Umbilical cord (tissue), 2 donors: ENCODE measurements around the gene PITX3. TPM values are rescaled to one million over a fixed set of nuclear protein-coding genes. Genes with fewer than 3 reads are reported as not detected.
A peak's percentile ranks its signal among the peaks of the same experiment; 100 is the strongest.

Experiments
- DNase-seq: peaks from one replicate; pipeline ENCODE4 v3.0.0-alpha.2; 2015; ENCODE audit warnings: low spot score
- total RNA-seq: library from RNA; depleted of rRNA; stranded (reverse); fragments of >200 nt; gene quantifications from one replicate; pipeline ENCODE4 v1.2.3, GENCODE V29; 2014; ENCODE audit warnings: low replicate concordance; ENCODE audit not compliant: insufficient read depth

PITX3 gene
- not detected for total RNA-seq

DNA sequence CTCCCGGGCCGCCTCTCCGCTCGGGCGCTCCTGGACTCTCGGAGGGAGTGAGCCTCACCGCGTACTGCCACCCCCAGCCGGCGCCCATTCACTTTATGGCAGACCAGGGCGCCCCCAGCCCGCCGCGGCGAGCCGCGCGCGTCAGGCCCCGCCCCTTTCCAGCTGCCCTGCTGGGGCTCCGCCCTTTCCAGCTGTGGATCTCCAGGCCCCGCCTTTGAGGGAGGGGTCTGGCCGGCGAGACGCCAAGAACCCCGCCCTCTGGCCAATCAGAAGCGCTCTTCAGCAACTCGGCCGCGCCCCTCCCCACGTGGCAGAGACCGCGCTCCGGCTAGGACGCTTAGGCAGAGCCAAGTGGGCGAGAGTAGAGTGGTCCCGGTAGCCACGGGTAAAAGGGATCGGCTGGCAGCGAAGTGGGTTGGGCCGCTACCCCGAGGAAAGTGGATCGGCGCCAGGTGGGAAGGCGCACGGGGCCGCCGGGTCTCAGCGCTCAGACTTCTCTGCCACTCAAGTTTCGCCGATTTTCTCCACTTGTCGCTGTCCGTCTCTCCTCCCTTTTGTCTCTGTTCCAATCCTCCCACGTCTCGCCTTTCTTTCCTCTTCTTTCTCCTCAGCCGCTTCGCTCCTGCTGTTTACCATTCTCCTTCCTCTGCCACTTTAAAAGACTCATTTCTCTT lies at the start of gene PITX3:
Gene PITX3, minus strand, starts transcription at position 69 of the 674 bp plus-strand sequence. CDS start 9,432 bp downstream, outside the sequence.
- peak; percentile 96 for DNase-seq

DNA sequence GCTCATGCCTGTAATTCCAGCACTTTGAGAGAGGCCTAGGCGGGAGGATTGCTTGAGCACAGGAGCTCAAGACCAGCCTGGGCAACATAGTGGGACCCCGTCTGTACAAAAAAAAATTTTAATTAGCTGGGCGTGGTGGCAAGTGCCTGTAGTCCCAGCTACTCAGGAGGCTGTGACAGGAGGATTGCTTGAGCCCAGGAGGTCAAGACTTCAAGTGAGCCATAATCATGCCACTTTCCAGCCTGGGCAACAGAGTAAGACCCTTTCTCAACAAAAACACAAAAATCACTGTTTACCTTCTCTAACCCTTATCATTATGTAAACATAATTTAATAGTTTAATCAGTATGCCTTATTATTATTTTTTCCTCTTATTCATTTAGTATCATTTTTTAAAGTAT lies 48.5 kb upstream of the PITX3 start:
- DNase-seq = no peak

DNA sequence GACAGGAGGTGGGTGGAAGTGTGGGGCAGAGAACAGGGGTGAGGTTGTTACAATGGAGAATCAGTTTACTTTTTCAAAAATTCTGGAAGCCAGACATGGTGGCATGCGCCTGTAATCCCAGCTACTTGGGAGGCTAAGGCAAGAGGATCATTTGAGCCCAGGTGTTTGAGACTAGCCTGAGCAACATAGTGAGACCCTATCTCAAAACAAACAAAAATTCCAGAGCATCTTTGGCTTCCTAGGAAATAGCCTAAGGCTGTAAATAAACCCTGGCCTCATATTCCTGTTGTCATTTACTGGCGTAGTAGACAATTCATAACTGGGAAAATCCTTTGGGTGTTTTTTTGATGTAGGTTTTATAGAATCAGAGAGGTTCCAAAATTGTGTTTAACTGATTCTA lies 48.0 kb upstream of the PITX3 start:
- DNase-seq = no peak

DNA sequence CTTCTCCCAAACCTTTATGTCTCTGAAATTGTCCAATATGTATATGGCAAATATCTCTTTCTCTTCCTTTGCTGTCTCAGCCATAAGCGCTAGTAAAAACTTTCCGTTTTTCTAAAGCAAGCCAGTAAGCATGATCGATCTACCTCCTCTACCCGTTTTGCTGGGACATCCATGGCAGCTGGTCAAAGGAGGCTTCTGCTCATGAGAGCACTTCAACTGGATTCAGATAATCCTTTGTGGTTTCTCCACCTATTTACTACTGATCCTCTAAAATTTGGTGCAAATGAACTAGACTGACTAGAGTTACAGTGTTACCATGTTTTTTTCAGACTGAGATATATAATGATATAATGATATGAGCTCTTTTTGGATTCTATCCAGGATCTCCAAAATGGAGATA lies 46.7 kb upstream of the PITX3 start:
- DNase-seq = no peak

DNA sequence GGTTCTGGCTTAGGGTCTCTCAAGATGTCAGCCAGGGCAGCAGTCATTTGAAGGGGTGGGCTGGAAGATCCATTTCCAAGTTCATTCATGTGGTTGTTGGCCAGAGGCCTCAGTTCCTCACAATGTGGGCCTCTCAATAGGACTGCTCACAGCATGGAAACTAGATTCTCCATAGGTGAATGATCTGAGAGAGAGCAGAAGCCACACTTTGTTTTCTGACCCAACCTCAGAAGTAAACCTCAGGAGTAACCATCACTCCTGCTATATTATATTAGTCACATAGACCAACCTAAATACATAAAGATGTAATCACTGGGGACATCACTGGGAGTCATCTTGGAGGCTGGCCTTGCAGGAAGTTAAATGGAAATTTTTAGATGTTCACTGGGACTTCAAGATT lies 46.2 kb upstream of the PITX3 start:
- no peak for DNase-seq

DNA sequence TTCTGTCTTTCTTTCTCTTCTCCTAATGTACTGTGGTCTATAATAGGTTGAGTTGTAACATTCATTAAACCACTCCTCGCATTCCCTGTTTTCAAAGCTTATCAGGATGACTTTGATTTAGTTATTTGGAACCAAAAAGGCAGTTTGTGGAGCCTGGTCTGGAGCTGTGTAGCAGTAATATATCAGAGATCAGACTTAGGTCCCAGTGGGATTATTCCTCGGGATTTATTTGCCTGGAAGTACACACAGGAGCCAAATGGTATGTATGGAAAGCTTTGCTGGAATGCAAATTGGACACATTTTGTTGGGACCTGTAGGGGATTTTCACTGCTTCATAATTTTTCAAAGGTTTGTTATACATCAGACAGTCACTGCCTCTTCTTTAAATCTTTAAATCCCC lies 44.9 kb upstream of the PITX3 start:
- peak; percentile 42 for DNase-seq

DNA sequence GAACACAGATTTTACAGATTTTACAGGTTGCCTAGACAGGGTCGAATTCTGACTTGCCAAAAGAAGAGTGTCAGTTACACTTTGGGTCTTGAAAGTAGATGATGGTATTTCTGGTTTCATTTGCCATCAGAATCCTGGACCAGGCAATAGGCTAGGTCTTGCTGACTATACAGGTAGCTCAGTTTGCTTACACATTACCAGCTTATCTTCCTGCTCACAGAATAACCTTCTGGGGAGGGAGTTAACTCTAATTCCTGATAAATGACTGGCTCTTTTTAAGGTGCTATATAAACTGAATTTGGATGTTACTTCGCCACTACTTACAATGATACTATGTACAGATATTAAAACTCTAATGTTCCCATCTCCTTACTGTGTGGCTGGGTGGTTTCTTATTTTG lies 43.8 kb upstream of the PITX3 start:
- no peak for DNase-seq

DNA sequence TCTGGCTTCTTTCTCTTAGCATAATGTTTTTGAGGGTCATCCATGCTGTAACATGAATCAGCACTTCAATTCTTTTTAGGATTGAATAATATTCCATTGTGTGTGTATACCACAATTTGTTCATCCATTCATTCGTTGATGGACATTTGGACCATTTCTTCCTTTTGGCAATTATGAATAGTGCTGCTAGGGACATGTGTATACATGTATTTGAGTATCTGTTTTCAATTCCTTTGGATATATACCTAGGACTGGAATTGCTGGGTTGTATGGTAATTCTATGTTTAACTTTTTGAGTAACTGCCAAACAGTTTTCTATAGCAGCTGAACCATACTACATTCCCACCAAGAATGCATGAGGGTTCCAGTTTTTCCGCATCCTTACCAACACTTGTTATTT lies 43.2 kb upstream of the PITX3 start:
- no peak for DNase-seq

DNA sequence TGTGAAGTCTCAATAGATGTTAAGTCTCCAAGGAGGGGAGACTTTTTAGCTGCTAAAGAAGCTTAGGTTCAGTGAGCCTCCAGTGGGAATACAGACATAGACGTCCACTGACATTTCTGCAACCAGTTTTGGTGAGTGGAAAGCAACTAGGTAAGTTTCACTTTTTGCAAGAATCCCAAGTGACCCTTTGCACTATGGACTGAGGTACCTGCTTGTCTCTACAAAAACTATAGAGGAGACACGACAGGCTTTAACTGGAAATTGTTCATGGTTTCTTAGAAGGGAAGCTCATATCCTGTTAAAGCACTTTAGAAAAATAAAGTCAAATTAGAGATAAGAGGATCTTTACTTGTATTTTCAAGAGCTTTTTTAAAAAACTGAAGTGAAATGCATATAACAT lies 42.6 kb upstream of the PITX3 start:
- no peak for DNase-seq

DNA sequence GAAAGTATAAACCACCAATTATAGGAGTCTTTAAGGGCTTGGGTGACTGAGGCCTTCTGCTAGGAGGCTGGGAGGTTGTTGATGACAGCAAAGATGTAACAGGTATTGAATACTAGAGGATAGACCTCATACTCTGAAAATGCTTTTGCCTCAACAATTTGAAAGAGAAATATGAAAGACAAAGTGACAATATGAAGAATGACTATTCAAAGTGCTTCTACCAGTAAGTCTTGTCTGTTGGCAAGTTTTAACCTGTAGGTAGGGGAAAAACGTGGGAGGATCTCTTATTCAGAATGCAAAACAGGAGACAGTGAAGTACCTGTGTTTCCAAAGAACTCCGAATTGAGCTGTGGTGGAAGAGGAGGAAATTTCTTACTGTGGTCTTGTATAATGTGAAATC lies 42.2 kb upstream of the PITX3 start:
- peak; percentile 40 for DNase-seq

DNA sequence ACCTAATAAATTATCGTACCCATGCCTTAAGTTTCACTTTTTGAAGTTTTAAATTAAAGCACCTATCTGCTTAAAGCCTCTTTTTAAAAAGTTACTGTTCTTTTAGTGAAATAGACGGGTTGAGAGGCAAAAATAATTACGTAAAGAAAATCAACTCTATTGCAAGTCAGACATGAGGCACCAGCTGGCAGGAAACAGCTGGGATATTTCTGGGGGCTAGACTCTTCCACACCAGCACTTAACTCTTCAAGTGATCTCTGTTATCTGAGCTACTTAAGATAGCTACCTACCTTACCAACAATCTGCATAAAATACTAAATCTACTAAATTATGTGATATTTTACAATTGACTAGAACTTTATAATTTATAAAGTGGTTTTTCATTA lies 39.8 kb upstream of the PITX3 start:
- DNase-seq = peak; percentile 15

DNA sequence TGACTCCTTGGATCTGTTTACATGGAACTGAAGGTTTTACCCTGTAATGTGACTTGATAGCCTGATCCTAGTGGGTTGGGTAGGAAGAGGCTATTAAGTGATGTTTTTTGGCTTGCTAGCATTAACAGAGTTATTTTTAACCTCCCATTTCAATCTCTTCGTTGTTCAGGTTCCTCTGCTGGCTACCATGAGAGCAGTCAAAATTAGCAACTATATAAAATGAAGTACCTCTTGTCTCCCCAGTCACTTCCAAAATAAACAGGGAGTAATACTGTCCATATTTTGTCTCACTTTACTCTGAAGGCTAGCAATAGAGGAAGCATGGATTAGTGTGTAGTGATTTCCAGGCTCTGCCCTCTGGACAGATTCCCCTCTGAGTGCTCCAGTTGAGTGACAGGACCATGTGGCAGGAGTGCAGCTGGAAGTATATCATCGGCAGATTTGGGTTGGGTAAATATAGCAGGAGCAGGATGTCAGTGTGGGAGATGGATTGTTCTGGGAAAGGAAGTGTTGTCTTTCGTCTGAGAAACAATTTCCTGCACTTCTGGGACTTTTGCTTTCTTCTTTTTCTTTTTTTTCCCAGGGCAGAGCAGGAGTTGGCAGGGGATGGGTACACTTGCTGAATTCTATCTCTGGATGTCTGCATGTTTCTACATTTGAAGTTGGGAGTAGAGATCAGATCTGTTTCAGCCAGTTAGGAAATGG lies 39.2 kb upstream of the PITX3 start:
- DNase-seq = peak; percentile 37

DNA sequence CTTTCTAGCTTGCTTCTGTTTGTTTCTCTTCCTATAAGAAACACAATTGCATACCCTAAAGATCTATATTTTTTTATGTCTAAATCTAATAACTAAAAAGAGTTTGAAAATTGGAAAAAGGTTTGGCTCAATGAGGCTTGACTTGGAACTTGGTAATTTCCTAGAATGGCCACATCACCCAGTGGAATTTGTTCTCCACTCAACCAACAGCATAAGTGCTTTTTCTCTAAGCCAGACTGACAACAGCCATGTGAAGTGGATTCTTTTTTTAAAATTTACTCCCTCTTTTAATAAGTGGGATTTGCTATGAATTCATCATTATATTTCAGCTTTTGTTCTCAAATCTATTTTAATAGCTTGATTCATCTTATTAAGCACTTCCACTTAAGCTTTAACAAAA lies 37.8 kb upstream of the PITX3 start:
- DNase-seq = no peak

DNA sequence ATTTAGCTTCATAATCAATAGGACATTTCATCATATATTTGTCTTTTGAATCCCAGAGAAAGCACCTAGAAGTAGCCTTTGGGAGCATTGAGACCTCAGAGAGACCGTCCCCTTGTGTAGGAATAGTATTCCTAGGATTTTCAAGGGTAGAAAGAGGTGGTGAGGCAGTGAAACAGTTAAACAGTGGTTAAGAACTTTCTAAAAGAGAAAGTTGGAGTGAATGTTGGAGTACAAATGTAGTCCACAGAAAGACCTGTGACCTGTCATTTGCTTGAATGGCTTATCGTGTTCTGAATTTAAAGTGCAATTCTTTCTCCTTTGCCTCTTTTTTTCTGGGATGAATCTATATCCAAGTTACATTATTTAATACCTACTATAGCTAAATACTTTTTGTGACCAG lies 34.0 kb upstream of the PITX3 start:
- no peak for DNase-seq

DNA sequence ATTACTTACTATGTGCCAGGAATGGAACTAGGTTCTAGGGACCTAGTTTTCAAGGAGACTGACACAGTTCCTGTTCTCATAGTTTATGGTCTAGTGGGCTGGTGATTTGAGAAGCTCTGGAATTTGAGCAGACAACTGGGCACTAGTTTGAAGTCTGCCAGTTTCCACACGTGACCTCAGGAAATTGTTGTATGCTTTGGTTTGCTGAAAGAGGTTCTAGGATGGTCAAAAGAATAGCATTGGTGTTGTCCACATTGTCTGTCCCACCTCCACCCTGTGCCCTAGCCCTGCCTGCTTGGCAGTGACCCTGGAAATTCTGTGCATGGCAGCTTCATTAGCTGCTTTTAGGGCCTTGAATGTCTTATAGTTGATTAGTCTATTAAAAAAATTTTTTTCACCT lies 32.8 kb upstream of the PITX3 start:
- no peak for DNase-seq

DNA sequence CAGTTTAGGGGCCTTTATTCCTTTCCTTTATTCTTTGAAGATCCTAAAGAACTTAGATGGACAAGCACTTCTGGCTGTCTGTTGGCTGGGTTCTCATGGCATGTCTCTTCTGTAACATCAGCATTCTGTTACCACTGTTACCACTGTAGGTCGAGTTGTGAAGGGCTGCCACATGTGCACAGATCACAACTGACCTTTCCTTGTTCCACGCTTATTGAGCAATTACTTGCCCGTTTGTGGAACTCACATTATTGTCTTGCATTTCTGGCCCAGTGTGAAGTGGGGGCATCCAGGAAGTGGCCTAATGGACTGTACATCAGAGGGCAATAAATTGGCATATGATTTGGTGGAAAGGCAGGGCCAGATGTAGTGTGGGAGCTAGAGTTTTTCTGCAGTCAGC lies 27.7 kb upstream of the PITX3 start:
- no peak for DNase-seq

DNA sequence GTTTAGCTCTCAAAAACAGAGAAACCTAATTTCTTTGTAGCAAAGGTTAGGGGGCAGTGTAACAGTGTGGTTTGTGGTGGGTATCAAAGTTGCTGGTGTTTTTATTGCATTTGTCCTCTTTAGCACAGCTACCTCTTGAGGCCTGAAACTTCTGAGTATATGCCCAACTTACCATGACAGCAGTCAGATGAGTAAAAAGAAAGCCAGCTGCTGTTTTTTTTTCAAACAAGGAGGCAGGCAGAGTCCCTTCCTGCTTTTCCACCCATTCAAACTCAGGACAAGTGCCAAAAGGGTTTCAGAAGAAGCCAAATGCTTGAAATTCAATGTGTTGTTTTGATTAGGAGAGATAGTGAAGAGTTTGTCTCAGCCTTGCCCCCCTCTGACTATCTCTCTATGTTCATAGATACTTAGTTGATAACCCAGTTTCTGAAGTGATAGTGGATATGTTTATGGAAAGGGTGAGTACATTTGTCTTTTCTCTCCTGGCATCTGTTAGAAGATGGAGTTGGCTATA lies 27.1 kb upstream of the PITX3 start:
- DNase-seq = no peak

DNA sequence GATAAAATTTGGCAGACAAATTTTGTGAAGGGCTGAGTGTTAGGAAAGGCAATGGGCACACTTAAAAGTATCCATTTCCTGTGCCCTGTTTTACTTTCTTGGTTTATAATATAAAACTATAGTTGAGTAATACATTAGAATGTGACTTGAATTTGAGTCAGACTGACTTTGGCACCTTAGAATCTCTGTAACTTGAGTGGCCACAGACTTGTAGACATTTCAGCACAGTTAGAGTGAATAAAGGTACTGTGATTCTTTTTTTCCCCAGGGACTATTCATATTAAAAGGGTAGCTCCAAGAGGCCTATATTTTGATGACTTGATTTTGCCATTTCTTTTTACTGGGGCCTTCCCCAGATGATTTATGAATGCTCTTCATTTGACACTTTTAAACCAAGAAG lies 26.4 kb upstream of the PITX3 start:
- no peak for DNase-seq

DNA sequence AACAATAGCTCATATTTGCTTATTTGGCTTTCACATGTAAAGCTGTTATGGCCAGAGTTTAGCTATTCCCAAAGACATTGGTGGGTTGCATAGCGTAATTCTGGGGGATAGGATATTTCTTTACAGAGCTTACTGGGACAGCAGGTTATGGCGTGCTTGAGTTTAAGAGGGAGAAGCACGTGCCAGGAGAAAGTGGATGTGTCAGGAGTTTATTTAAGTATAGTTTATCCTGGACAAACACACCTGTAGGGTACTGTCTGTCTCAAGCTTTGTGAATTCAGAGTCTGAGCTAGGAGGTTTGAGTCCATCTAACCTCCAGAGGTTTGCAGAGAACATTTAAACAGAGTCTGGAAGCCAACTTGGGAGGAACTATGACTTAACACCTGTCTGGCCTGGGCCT lies 25.4 kb upstream of the PITX3 start:
- no peak for DNase-seq

DNA sequence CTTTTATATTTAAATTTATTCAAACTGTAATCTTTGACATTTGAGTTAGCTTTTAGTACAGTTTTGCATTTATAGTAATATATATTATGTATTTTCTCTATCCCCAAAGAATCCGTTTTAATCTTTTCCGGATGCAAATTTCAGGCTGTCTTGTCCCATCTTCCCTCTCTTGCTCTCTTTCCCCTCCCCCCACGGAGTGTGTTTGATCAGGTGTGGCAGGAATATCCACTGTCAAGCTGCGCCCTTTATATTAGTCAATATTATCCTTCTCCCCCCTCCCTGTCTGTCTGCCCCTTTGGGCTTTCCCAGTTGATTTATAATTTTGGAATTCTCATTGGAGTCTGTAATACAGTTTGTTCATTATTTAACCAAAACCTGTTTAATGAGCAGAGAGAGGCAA lies 23.1 kb upstream of the PITX3 start:
- no peak for DNase-seq

DNA sequence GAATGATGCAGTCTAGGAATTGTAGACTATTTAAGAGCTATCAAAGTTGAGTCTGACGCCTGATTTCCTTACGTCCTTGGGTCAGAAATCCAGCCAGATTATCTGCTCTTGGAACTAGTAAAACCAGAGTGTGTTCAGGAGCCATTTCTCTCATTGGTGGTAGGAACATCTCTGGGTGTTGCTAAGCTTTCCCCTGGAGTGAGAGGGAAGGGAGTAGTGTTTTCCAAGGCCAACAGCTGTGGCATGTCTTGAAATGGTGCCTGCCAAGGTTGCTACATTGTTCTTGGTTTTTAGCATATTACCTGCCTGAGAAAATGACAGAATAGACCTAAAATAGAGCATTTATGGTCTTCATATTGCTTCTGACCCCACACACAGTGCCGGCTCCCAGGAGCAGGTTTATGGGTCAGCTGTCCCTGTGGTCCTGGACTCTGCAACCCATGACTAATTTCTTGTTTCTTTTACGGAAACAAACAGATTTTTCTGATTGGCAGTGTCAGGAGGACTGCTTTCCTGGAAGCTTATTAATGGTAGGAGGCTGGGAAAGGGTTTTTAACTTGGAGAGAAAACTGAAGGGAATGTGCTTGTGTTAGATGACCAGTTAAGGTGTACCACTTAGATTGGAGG lies 21.5 kb upstream of the PITX3 start:
- no peak for DNase-seq

DNA sequence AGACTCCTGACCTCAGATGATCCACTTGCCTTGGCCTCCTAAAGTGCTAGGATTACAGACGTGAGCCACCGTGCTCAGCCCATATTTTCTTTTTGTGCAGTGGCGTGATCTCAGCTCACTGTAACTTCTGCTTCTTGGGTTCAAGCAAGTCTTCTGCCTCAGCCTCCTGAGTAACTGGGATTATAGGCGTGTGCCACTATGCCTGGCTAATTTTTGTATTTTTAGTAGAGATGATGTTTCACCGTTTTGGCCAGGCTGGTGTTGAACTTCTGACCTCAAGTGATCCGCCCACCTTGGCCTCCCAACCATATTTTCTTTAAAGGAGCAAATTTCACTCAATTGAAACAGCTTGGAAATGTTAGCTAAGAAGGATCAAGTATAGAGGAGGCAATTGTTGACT lies 20.5 kb upstream of the PITX3 start:
- DNase-seq = no peak

DNA sequence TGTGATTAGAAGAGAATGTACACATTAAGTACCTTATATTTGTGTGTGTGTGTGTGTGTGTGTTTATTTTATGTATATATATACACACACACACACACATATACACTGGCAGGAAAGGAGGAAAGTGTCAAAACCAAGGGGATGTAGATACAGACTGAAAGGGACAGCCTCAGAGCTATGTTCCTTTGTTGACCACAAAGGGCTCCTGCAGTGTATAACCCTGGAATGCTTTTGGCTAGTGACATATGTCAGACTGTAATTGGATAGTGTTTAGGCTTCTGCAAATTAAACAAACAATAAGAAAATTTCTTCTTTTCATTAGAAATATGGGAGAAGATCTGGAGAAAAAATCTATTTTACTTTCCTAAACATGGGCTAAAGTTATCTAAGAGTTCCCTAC lies 19.9 kb upstream of the PITX3 start:
- no peak for DNase-seq
